ENCODE measurements around the gene AFF4.

DNA sequence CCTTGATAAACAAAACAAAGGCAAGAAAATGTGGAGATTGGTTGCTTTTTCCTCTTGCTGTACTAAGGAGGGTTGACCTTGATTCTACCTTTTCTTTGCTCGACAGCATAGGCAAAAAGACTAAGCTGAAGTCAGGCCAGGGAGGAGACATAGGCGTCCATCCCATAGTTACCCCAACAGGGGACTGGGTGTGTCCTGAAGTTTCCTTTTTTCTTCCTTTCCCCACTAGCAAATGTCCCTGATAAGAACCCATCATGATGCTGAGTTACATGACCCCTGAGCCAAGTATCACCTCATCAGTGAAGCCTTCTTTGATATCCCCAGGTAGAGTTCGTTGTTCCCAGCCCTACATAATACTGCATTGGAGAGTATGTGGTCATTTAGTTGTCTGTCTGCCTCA, 123.1 kb downstream of the AFF4 start:
- no peak for TF ChIP-seq ESRRA (IDR thresholded peaks at IDR 0.05; ENCODE audit: low read length)
- no peak for TF ChIP-seq YY1 (IDR thresholded peaks at IDR 0.05; ENCODE audit: low read depth, low read length)
- no peak for TF ChIP-seq NR2C2 (IDR thresholded peaks at IDR 0.05; ENCODE audit: borderline replicate concordance, control insufficient read depth, insufficient read length, low read depth)
- no peak for TF ChIP-seq HDAC6 (IDR thresholded peaks at IDR 0.05; ENCODE audit: unreplicated experiment)
- TF ChIP-seq BHLHE40 (IDR thresholded peaks at IDR 0.05; ENCODE audit: borderline replicate concordance in 1 of 2, low read depth in 2 of 2, low read length in 1 of 2): no peak
- TF ChIP-seq ZSCAN29 (IDR thresholded peaks at IDR 0.05): no peak
- TF ChIP-seq MYC (IDR thresholded peaks at IDR 0.05; ENCODE audit: insufficient read depth, insufficient read length, insufficient replicate concordance, low read length, severe bottlenecking): no peak
- TF ChIP-seq, protein P1, sequence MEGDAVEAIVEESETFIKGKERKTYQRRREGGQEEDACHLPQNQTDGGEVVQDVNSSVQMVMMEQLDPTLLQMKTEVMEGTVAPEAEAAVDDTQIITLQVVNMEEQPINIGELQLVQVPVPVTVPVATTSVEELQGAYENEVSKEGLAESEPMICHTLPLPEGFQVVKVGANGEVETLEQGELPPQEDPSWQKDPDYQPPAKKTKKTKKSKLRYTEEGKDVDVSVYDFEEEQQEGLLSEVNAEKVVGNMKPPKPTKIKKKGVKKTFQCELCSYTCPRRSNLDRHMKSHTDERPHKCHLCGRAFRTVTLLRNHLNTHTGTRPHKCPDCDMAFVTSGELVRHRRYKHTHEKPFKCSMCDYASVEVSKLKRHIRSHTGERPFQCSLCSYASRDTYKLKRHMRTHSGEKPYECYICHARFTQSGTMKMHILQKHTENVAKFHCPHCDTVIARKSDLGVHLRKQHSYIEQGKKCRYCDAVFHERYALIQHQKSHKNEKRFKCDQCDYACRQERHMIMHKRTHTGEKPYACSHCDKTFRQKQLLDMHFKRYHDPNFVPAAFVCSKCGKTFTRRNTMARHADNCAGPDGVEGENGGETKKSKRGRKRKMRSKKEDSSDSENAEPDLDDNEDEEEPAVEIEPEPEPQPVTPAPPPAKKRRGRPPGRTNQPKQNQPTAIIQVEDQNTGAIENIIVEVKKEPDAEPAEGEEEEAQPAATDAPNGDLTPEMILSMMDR (IDR thresholded peaks at IDR 0.05 in 2 of 3, conservative IDR thresholded peaks at IDR 0.05 in 1 of 3; ENCODE audit: control insufficient read depth in 2 of 3, extremely low read depth in 1 of 3, insufficient read depth in 1 of 3, low read depth in 3 of 3, low read length in 3 of 3): no peak
- TF ChIP-seq, protein P2, sequence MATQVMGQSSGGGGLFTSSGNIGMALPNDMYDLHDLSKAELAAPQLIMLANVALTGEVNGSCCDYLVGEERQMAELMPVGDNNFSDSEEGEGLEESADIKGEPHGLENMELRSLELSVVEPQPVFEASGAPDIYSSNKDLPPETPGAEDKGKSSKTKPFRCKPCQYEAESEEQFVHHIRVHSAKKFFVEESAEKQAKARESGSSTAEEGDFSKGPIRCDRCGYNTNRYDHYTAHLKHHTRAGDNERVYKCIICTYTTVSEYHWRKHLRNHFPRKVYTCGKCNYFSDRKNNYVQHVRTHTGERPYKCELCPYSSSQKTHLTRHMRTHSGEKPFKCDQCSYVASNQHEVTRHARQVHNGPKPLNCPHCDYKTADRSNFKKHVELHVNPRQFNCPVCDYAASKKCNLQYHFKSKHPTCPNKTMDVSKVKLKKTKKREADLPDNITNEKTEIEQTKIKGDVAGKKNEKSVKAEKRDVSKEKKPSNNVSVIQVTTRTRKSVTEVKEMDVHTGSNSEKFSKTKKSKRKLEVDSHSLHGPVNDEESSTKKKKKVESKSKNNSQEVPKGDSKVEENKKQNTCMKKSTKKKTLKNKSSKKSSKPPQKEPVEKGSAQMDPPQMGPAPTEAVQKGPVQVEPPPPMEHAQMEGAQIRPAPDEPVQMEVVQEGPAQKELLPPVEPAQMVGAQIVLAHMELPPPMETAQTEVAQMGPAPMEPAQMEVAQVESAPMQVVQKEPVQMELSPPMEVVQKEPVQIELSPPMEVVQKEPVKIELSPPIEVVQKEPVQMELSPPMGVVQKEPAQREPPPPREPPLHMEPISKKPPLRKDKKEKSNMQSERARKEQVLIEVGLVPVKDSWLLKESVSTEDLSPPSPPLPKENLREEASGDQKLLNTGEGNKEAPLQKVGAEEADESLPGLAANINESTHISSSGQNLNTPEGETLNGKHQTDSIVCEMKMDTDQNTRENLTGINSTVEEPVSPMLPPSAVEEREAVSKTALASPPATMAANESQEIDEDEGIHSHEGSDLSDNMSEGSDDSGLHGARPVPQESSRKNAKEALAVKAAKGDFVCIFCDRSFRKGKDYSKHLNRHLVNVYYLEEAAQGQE (IDR thresholded peaks at IDR 0.05; ENCODE audit: low read depth, low read length): no peak
- TF ChIP-seq KDM1A (IDR thresholded peaks at IDR 0.05; ENCODE audit: borderline replicate concordance): no peak
